Globus pallidus (tissue), 1 donor: ENCODE results near the gene TMCC3.
A peak's percentile ranks its signal among the peaks of the same experiment; 100 is the strongest.
"Not testable (repeated sequence)": the region's sequence is repeated elsewhere in the genome, so short reads cannot be mapped to it uniquely, and the experiment has no call there.

Experiments
- DNase-seq: peaks from one replicate; pipeline ENCODE4 v3.0.0-alpha.2; 2015; ENCODE audit warnings: low spot score

The TMCC3 gene

DNA sequence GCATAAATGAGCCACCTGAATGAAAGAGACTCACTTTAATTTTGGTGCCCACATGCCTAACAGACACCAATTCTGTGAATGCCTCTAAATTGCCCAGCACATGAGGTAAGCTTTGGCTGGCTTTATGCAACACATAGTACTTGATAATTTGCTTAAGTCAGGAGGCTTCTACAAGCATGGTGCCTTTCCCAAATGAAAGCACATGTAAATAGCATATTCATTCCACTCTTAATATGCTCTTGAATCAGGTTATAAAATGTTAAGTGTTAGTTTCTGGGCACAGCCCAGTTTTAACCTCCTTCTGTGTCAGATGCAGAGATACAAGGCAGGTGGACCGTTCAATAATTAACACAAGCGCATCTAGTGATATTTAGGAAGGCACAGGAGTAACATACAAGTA lies 15.6 kb downstream of the TMCC3 start:
- DNase-seq = no peak

DNA sequence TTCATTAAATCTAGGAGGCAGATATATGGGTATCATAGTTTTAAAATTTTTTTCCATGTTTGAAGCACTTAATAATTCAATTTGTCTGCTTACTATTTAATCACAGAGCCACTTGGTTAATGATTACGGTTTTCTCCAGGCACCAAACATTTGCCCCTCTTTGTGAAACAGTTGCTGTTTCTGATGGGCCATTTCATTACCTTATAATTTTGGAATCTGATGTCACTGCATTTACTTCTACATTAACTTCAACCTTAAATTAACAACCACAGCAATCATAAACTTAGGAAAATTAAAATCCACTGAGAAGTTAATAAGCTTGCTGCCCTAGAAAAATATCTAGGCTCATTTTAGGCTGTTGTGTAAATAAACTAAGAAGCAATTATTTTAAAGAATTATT lies 17.0 kb downstream of the TMCC3 start:
- no peak for DNase-seq

DNA sequence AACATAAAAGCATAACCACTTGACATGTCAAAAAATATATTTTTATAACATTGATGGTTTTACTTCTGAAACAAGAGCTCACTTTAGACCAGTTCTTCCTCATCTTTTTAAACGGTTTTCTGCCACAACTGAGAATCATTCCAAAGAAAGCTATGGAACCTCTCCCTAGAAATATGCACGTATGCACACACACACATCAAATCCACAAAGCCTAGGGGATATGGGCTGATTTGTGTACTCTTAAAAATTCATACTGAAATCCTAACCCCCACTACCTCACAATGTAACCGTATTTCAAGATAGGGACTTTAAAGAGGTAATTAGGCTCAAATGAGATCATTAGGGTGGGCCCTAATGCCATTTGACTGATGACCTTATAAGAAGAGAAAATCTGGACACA lies 19.3 kb downstream of the TMCC3 start:
- DNase-seq = no peak

DNA sequence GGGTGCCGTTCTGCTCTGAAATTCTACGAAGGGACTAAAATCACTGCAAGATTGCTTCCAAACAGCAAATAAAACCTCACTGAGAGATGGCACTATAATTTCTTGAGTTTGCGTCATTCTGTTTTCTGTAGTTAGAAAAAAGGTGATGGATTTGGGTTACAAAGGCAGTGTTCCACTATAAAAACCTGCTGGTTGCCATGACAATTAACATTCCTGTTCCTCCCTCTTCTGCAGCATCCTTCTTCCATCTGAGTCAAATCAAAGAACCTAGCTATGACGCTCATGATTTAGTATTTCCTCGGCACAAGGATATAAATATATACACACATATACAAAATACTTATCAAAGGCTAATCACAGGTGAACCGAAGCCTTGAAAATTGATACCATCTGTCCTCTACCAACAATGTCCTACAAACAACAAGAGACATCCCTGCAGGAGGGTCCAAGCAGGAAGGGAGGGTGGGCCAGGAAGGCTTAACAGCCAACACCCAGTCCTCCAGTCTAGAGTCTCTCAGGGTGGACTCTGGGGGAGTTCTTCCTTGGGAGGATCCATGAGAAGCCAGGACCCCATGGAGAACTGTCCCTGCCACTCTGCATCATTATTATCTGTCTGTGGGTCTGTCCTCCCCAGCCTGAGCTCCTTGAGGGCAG lies 21.4 kb downstream of the TMCC3 start:
- DNase-seq = no peak

DNA sequence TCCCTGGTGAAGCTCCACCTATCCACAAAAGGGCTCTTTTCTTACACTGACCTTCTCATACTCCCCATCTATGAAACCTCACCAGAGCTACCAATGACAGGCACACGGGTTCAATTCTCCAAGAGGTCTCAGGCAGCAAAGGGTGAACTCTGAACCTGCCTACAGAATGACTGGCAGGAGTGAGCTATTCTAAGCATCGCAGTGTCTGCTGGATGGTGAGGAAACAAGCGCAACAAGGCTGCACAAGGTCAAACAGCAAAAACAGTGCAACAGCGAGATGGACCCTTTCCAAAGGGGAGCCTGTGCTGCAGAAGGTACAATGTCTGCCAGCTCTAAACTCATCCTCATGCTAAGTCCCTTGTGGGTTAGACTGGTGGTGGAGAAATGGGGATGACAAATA lies 22.0 kb downstream of the TMCC3 start:
- DNase-seq = no peak

DNA sequence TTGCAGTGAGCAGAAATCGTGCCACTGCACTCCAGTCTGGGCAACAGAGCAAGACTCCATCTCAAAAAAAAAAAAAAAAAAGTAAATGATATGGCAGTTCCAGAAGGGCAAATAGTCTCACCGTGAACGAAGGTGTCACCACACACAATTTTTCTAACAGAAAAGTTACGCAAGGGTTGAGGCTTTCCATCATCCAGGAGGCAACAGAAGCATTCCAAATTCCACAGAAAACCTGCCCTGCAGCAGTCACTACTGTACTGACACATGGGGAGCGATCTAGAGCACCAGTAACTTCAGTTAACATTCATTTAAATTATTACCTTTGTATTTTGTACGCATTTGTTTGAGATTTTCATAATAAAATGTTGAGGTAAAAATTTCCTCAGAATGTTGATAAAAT lies 24.8 kb downstream of the TMCC3 start:
- DNase-seq = no peak

DNA sequence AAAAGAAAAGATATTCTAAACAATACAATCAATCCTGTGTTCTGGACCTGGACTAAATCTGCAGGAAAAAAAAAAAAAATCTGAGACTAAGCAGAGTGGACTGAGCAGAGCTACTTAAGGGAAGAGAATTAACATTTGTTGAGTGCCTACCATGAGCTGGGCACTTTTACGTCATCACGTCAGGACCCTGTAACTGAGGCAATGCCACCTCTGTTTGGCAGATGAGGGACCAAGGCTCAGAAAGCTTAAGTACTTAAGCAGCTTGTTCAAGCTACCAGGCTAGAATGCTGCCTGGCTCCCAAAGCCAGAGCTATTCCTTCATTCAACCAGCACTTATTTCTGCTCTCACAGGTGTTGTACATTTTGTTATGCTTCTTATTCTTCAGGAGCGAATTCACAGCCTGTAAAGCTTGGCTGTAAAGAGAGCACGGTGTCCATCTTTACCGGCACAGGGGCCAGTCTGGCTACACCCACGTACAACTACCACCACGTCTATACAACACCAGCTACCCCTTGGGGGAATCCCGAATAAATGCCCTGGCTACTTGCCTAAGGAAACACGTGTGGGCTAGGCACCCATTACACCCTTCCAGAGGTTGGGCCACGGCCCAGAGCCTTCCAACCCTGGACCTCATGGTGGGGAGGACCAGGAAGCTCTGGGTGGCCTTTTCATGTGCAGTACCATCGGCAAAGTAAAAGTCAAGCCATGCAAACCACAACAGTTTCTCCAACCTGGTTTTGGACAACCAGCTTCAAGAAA lies 27.0 kb downstream of the TMCC3 start:
- no peak for DNase-seq

DNA sequence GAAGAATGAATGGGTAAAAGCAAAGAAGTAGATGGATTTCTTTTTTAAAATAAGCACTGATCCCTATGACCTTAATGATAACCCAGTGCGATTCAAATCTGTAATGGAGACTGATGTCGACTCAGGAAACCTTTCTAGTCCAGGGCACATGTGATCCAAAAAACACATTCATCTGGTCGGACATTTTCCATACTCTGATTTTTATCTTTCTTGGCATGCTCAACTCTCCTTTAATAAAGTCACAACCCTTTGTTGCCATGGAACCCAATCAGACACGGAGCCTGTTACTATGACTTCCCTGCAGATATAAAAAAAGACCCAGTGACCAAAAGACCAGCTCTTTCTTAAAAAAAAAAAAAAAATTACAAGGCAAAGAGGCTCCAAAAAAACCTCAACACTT lies 27.9 kb downstream of the TMCC3 start:
- DNase-seq = no peak

DNA sequence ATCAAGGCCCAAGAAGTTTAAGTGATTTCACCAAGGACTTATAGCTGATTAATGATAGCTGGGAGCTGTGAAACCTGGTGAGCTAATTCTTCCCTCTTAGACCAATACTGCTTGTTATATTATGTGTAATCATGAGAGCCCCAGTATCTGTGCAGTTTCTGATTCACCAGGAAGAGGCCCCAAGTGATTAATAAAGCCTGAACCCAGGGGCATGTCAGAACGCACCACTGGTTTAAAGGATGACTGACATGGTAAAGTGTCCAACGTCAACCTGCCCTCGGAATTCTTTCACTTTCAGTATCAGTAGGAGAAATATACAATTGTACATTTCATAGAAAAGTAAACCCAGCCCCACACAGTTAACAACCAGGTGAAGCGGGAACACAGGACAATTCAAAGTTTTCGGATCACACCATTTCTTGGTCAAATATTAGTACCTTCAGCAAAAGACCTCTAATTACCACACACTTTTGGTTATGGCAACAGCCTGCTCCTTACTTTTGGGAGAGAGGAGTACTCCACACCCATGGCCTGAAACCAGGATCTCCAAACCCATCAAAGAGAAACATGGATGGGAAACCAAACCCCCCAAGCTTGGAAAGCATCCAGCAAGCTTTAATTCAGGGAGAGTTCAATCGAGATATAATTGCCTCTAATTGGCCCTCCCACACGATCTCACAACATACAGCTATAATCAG lies 28.5 kb downstream of the TMCC3 start:
- no peak for DNase-seq

DNA sequence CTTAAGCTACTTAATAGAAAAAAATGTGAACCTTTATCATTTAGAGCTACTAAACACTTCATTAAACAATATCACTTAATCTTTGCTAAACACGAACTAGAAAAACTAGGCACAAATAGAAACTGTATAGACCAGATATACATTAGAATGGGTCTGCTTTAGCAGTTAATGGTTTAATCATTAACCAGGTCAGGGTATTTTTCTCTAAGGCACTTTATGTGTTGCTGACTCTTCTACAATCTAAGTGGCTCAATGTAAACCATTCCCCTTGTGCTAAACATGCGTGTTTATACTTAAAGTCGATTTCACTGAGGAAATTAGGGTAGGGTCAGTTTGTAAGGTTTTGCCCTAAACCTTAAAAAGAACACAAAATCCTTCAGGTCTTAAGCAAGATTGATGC lies 29.7 kb downstream of the TMCC3 start:
- DNase-seq = no peak

DNA sequence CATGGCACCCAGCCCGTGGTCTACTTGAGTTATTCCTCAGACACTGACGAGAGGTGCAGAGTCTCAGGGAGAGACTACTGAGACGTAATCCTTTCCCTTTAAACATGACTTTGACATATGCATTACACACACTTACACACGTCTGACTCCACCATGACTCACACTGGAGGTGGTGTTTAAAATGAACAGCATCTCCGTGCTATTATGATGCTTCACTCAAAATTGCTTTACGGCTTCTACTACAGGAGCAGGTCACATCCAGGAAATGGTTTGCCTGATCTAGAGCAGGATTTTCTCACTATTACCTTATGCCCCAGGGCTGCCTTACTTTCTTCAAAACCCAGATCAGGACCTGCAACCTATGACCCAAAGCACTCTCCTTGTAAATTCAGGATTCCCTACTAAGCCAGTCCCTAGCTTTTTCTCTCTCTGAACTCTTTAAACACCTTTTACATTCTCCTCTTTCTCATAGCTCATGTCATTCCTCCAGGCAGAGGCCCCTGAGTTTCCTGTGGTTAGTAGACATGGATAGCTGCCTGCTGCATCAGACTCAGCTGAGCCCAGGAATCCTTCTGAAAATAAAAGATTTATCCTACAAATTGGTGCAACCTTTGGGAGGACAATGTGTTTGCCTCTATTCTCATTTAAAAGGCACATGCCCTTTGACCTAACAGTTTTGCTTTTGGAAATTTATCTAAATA lies 31.2 kb downstream of the TMCC3 start:
- DNase-seq = no peak

DNA sequence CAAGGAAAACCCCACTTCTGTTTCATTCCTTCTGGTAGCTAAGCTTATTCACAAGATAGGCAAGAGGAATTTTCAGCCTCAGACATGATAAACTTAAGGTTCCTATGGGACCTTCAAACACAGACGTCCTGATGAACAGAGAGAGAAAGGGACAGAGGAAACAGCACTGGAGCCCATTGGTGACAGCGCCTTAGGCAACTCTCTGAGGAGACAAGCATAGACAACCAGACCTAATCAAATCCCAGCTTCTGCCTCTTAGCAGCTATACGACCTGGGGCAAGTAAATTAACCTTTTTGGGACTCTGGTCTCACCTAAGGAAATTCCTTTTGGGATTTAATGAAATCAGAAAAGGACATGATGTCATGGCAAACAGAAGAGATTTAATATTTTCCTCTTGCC lies 33.3 kb downstream of the TMCC3 start:
- peak; percentile 43 for DNase-seq

DNA sequence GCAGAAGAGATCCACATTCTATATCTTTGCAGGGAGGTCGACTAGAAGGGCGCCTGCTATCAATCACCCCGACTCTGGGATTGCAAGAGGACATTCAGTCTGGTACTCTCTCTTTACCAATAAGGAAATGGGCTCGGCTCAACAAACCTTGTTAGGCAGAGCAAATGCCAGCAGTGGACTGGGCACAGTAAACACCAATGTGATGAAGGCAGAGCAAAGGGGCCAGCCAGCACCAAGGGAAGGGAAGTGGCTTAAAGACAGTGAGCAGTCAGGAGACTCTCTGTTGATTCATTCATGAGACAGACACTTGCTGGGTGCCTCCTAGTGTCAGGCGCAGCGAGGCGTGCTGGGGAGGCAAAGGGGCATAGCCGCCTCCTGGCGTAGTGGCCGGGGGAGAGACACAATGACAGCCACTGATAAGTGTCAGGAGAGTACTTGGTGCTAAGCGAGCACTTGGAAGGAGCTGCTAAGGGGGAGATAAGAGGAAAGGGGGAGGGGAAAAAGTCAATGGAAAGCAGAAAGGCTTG lies 34.1 kb downstream of the TMCC3 start:
- peak; percentile 97 for DNase-seq

DNA sequence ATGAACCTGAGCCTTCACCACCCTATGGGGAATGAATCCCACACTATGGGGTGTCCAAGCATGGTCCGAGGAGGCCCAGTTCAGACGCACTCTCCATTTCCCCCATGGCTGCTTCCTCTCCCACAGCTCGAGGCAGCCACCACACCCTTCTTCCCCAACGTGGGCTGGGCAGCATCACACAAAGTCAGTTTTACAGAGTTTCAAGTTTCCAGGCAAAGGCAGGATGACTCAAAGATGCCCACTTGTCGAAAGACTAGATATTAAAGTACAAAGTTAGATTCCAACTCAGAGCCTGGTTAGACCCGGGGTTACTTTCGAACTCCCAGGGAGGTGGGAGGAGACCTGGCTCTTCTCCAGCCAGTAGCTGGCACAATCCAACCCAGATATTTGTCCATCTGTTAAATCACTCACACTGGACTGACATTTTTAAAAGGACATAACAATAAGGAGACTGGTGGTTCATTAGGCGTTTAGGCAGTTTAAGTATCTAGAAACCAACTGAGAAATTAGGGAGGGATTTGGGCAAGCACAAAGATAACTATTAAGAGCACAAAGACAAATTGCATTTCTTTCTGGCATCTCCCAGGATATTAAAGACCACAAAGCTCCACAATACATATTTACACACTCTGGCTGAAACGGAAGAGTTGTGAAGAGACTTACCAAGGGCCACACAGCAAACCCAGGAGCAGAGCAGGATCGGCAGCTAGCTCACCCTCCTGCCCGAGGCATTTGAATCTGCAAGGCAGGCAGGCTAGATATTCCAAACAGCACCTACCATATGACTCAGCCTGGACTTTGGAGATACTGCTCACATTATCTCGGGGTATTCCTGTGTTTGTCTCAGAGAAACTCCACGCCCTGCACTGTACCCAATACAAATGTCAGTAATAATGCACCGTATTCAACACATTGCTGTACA lies 34.8 kb downstream of the TMCC3 start:
- DNase-seq = peak; percentile 81

DNA sequence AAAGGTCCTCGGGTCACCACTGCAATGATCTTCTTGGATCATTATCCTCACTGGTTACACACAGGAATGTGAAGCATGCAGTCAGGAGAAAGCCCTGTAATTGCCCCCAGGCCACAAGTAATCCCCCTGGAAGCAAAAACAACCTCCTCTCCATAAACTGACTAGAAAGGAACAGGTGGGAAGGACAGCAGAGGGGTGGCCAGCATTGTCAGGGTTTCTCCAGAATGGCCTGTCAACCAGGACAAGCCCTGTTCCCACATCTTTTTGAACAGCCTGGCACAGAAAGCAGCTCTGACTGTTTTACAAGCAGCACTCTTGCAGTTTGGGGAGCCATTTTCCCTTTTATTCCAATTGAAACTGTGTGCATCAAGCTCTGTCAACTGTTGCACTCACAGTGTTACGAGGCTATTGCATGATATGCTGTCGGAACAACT lies 36.1 kb downstream of the TMCC3 start:
- peak; percentile 78 for DNase-seq

DNA sequence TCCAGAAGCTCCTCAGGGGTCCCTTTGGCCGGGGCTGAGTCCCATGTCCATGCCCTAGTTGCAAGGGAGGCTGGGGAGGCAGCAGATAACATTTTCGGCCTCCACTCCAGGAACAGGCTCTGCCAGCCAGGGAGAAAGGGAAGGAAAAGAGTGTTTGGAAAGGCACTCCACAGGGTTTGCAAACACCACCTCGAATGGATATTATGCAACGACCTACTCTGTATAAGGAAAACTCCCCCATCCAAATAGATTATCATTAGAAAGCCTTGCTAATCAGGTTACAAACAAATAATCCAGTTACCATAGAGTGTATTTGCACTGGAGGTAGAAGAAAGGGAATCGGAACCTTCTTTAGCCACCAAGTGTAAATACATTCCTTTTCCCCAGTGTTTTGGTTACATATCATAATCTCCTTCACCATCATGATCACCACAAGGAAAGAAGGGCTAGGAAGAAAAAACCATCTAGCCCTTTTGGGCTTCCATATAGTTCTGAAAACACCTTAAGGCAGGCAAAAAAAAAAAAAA lies 40.4 kb downstream of the TMCC3 start:
- no peak for DNase-seq

DNA sequence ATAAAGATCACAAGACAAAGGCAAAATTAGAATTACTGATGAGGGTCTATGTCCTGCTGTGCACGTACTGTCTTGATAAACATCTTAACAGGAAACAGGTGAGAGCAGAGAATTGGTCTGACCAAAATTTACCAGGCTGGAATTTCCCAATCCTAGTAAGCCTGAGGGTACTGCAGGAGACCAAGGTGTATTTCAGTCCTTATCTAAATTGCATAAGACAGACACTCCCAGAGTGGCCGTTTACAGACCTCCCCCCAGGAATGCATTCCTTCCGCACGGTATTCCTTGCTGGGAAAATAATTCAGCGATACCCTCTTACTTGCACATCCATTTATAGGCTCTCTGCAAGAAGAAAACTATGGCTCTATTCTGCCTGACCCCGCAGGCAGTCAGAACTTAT lies 43.5 kb downstream of the TMCC3 start:
- DNase-seq = not testable (repeated sequence)

DNA sequence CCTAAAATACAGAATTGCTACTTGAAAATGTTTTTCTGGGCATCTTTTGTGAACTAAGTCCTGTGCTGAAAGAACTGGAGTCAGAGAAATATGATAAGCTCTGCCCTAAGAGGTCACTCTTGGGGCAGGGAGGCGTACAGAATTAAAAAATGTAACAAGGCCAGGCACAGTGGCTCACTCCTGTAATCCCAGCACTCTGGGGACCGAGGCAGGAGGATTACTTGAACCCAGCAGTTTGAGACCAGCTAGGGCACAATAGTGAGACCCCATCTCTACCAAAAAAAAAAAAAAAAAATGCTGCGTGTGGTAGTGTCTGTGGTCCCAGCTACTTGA lies 46.0 kb downstream of the TMCC3 start:
- DNase-seq = no peak

DNA sequence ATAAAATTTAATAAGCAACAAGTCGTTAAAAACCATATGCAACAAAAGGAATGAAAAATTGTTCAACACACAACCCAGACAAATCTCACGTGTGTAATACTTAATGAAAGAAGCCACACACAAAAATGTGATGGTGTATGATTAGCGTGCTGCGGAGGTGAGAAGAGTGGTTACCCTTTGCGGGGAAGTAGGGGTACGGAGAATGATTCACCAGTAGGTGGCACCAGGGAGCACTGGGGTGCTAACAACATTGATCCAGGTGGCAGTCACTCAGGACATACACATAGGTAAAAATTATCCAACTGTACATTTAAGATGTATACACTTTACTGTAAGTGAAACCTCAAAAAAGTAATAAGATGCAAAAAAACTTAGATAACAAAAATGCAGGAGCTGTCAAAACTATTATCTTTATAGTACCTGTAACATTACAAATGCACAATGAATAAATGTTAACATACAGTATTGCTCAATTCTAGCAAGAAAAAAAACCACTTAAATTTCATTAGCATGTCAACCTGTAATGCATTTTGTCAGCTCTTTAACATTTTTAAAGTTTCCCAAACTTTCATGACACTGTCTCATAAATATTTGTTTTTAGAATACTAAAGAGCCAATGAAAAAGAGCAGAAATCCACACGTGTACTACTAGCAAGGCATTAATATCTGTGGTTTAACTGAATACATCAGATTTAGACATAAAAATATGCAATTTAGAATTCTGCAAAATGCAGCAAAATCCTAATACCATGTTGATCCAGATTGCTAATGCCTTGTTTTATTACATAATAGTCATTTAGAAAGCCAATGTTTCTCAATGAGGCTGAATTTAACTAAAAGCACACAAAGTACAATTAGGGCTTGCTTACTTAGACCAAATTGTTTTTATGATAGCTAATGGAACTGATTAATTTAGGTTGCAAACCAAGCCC lies 46.7 kb downstream of the TMCC3 start:
- DNase-seq = no peak

DNA sequence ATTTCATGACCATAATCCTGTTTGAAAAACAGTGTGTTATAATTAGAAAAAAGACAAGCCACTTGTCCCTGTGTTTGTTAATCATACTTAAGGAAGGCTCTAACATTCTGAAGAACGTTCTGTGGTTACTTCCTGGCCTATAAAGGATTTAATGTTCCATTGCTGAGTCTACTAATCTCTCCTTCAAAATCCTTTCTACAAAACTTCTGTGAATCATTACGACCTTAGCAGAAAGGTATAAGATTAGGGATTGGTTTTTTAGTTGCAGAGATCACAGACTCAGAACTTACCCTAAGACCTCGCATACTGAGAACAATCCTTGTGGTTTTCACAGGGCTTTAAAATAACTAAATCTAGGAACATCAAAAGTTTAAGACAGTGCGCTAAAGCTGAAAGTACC lies 48.3 kb downstream of the TMCC3 start:
- no peak for DNase-seq
